PC-3 (cell line): ENCODE results near the gene TPO. TPM values are rescaled to one million over a fixed set of nuclear protein-coding genes. Genes with fewer than 3 reads are reported as not detected.

Source experiments
- ATAC-seq: fragments of 200-7000 bp; cut with Tn5 transposase; 2 replicates; pipeline ENCODE4 v1.9.1; 2020; ENCODE audit warnings: mild to moderate bottlenecking, moderate library complexity
- BruUV-seq: library from RNA; stranded (reverse); fragments of 400-500 nt; replicated peaks from 2 replicates; lab custom pipeline; 2021; lab: Mats Ljungman, UMichigan
- CTCF ChIA-PET: fragments of 300-600 bp; sonication (Branson Sonifier 250); formaldehyde crosslinking; loops from one replicate; lab custom pipeline; 2022; ENCODE audit warnings: antibody characterized with exemption; lab: Charles Lee
- POLR2A ChIA-PET: fragments of 300-600 bp; sonication (Branson Sonifier 250); formaldehyde crosslinking; loops from one replicate; lab custom pipeline; 2022; ENCODE audit warnings: antibody characterized with exemption; ENCODE audit not compliant: unreplicated experiment; lab: Charles Lee
- DNase-seq: peaks from one replicate; pipeline ENCODE4 v3.0.0-alpha.2; 2015
- H2AFZ ChIP-seq: fragments of 300-600 bp; sonication (generic); 2 replicates; pipeline ENCODE4 v1.6.0; 2016; ENCODE audit warnings: antibody characterized with exemption, low read length
- H3F3A ChIP-seq: fragments of 300-600 bp; sonication (generic); one replicate; pipeline ENCODE4 v1.6.0; 2017; ENCODE audit warnings: antibody characterized with exemption, low read length, control low read depth, mild to moderate bottlenecking; ENCODE audit not compliant: unreplicated experiment
- H3K27ac ChIP-seq: fragments of 300-600 bp; sonication (generic); 2 replicates; pipeline ENCODE4 v1.5.1; 2016; ENCODE audit warnings: mild to moderate bottlenecking, low read length
- H3K27me3 ChIP-seq: fragments of 300-600 bp; sonication (generic); 2 replicates; pipeline ENCODE4 v1.6.1; 2016; ENCODE audit warnings: low read length, mixed read lengths
- H3K36me3 ChIP-seq: fragments of 300-600 bp; sonication (generic); 2 replicates; pipeline ENCODE4 v1.6.1; 2016; ENCODE audit warnings: low read depth, mixed run types, low read length, mixed read lengths
- H3K4me1 ChIP-seq: fragments of 300-600 bp; sonication (generic); 2 replicates; pipeline ENCODE4 v1.5.1; 2016; ENCODE audit warnings: low read length; ENCODE audit not compliant: insufficient read depth
- H3K4me2 ChIP-seq: fragments of 300-600 bp; sonication (generic); 2 replicates; pipeline ENCODE4 v1.6.0; 2016; ENCODE audit warnings: low read length
- H3K4me3 ChIP-seq: fragments of 300-600 bp; sonication (generic); 2 replicates; pipeline ENCODE4 v1.5.1; 2016; ENCODE audit warnings: mild to moderate bottlenecking, low read length, mixed read lengths
- H3K79me2 ChIP-seq: fragments of 300-600 bp; sonication (generic); 2 replicates; pipeline ENCODE4 v1.6.1; 2017; ENCODE audit warnings: low read length, mixed read lengths
- H3K9ac ChIP-seq: fragments of 300-600 bp; sonication (generic); 2 replicates; pipeline ENCODE4 v1.6.0; 2016; ENCODE audit warnings: mild to moderate bottlenecking, low read length
- H3K9me2 ChIP-seq: fragments of 300-600 bp; sonication (generic); replicated peaks from 2 replicates; pipeline ENCODE4 v1.6.1; 2016; ENCODE audit warnings: mixed run types, low read length, mixed read lengths
- H3K9me3 ChIP-seq: fragments of 300-600 bp; sonication (generic); 2 replicates; pipeline ENCODE4 v1.6.1; 2016; ENCODE audit warnings: low read length, mixed read lengths
- H4K20me1 ChIP-seq: fragments of 300-600 bp; sonication (generic); 2 replicates; pipeline ENCODE4 v1.6.1; 2016; ENCODE audit warnings: low read length, mixed read lengths
- CTCF ChIP-seq: fragments of 300-600 bp; sonication (generic); conservative IDR thresholded peaks from 2 replicates; pipeline ENCODE4 v1.5.1; 2017; ENCODE audit warnings: antibody characterized with exemption, low read depth, mild to moderate bottlenecking, low read length
- EZH2 ChIP-seq: fragments of 300-600 bp; sonication (generic); IDR thresholded peaks from one replicate; pipeline ENCODE4 v1.6.1; 2017; ENCODE audit warnings: antibody characterized with exemption, mild to moderate bottlenecking, low read length; ENCODE audit not compliant: unreplicated experiment
- EZH2phosphoT487 ChIP-seq: fragments of 300-600 bp; sonication (generic); IDR thresholded peaks from 2 replicates; pipeline ENCODE4 v1.6.1; 2018; ENCODE audit warnings: mild to moderate bottlenecking, antibody characterized with exemption, low read length, borderline replicate concordance
- intact Hi-C: fragments of 100-400 bp; cut with micrococcal nuclease; formaldehyde crosslinking; loops from 2 replicates; pipeline ENCODE4 v1.9.0; 2023
- total RNA-seq: library from RNA; depleted of rRNA; stranded (reverse); fragments of >200 nt; gene quantifications from 2 replicates; pipeline ENCODE4 v1.2.3, GENCODE V29; 2014

The TPO gene
- total RNA-seq, 1 experiment from 2014 or later: not detected

GRCh38 chr2:1397350-1397749, 15.9 kb upstream of the TPO start:
- DNase-seq (no peak), ATAC-seq (no peak)
- intact Hi-C loops: no loop called here
- Histone ChIP-seq H3K9ac (no peak overlapping the region), H3K4me3 (no peak overlapping the region), H3K4me2 (no peak overlapping the region), H3K4me1 (no peaks in the 10 kb centered on the region), H2AFZ (no peak overlapping the region), H3K36me3 (no peaks in the 10 kb centered on the region), H3K79me2 (no peaks in the 10 kb centered on the region), H3K27me3 (peaks cover 94% of the 10 kb centered on the region), H4K20me1 (no peaks in the 10 kb centered on the region), H3F3A (no peaks in the 10 kb centered on the region), H3K9me3 (no peaks in the 10 kb centered on the region), H3K9me2 (no peaks in the 10 kb centered on the region), H3K27ac (no peak overlapping the region)
- POLR2A ChIA-PET: no interaction called here
- CTCF ChIA-PET: no interaction called here
- TF ChIP-seq EZH2phosphoT487 (no peak), CTCF (no peak), EZH2 (no peak)
- no TSS peak for BruUV-seq

- ATAC-seq (no peak), DNase-seq (no peak)
- H3K4me1 ChIP-seq: no peaks in the 10 kb centered on the region
- intact Hi-C loops: no loop called here
- TF ChIP-seq EZH2 (no peak), EZH2phosphoT487 (no peak), CTCF (no peak)
- H3K79me2 ChIP-seq: no peaks in the 10 kb centered on the region
- ChIA-PET CTCF (no interaction called here), POLR2A (no interaction called here)
- no peak overlapping the region for H3K4me3 ChIP-seq
- H3K9me3 ChIP-seq: no peaks in the 10 kb centered on the region
- no peak overlapping the region for H3K27ac ChIP-seq
- no TSS peak for BruUV-seq
- no peaks in the 10 kb centered on the region for H3K9me2 ChIP-seq
- no peaks in the 10 kb centered on the region for H3K36me3 ChIP-seq
- H3K9ac ChIP-seq: no peak overlapping the region
- H3K27me3 ChIP-seq: peaks cover 97% of the 10 kb centered on the region
- no peaks in the 10 kb centered on the region for H3F3A ChIP-seq
- no peaks in the 10 kb centered on the region for H4K20me1 ChIP-seq
- H2AFZ ChIP-seq: no peak overlapping the region
- H3K4me2 ChIP-seq: no peak overlapping the region
Measured at GRCh38 chr2:1398191-1398590, 15.1 kb upstream of the TPO start.

GRCh38 chr2:1400943-1401735, 12.1 kb upstream of the TPO start:
- ATAC-seq (no peak), DNase-seq (no peak)
- H3K4me1 ChIP-seq: no peaks in the 10 kb centered on the region
- H4K20me1 ChIP-seq: no peaks in the 10 kb centered on the region
- no peaks in the 10 kb centered on the region for H3K36me3 ChIP-seq
- H3K9me3 ChIP-seq: no peaks in the 10 kb centered on the region
- CTCF ChIA-PET: no interaction called here
- no peaks in the 10 kb centered on the region for H3F3A ChIP-seq
- no TSS peak for BruUV-seq
- POLR2A ChIA-PET: no interaction called here
- H3K9ac ChIP-seq: no peak overlapping the region
- H3K79me2 ChIP-seq: no peaks in the 10 kb centered on the region
- intact Hi-C loops: no loop called here
- H3K9me2 ChIP-seq: no peaks in the 10 kb centered on the region
- TF ChIP-seq EZH2 (no peak), CTCF (no peak), EZH2phosphoT487 (no peak)
- no peak overlapping the region for H3K4me2 ChIP-seq
- H3K4me3 ChIP-seq: no peak overlapping the region
- peaks cover 91% of the 10 kb centered on the region for H3K27me3 ChIP-seq
- H2AFZ ChIP-seq: no peak overlapping the region
- no peak overlapping the region for H3K27ac ChIP-seq
